RKO (cell line): ENCODE results near the gene RAE1.
"Not testable (repeated sequence)": the region's sequence is repeated elsewhere in the genome, so short reads cannot be mapped to it uniquely, and the experiment has no call there.

ENCODE experiments used
- DNase-seq: peaks from one replicate; pipeline ENCODE4 v3.0.0-alpha.2; 2016; ENCODE audit warnings: low spot score

RAE1 gene

DNA sequence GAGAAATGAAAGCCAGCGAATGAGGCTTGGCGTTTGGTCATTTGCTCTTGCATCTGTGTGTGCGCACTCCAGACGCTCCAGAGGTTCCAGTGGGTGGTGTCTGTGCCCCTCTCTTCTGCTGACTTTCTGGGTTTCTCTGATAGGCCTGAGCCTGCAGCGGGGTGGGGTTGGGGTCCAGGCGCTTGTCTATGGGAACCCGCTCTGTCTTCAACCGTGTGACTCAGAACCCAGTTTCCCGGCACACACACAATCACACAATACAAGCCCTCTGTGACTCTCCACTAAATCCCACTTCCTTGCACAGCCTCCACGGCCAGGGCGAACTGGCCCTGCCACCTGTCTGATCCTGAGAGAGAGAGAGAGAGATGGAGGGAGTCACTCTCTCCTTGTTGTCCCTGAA is 64.7 kb downstream of the RAE1 start:
- DNase-seq: no peak

DNA sequence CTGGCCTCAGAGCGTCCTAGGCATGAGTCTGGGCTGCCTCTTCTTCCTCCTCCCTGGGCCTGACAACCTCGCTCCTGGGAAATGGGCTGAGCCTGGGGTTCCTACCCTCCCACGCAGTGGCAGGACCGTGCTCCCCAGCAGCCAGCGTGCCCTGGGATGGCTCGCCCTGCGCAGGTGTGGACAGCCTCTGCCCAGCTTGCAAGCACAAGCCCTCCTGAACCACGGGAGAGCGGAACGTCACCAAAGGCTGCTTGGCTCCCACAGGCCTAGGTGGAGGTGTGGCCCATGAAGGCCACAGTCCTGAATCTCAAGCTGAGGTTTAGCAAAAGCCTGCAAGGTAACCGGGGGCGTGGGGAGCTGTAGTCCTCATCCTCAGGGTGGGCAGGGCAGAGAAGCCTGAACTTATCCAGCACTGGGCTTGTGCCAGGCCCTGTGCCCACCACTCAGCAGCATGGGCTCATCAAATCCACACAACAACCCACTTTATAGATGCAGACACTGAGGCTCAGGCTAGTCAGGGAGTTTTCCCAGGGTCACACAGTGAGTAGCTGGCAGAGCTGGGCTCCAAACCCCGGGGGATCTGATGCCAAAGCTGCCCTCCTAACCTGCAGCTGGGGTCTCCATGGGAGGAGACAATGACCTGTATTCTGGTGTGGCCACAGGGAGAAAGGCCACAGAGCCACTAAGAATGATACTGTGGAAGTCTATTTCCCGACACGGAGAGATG is 65.4 kb downstream of the RAE1 start:
- no peak for DNase-seq

DNA sequence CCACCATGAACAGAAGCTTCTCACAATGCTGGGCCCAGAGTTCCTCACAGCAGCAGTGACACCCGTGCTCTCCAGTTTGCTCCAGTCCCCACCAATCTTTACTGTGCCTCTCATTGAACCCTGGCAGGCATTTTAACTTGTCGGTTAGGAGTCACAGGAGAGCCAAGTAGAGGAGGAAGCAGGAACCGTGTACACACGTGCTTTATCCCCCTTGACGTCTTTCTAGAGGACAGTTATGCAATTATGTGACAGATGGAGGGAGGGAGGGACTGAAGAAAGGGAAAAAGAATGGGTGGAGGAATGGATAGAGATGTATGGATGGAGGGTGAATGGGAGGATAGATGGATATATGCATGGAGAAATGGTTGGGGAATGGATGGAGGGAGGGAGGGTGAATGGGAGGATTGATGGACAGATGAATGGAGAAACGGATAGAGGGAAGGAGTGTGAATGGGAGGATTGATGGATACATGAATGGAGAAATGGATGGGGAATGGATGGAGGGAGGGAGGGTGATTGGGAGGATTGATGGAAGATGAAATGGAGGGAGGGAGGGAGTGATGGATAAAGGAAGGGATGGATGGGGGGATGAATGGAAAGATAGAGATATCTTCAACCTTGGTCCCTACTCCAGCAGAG is 66.1 kb downstream of the RAE1 start:
- no peak for DNase-seq

DNA sequence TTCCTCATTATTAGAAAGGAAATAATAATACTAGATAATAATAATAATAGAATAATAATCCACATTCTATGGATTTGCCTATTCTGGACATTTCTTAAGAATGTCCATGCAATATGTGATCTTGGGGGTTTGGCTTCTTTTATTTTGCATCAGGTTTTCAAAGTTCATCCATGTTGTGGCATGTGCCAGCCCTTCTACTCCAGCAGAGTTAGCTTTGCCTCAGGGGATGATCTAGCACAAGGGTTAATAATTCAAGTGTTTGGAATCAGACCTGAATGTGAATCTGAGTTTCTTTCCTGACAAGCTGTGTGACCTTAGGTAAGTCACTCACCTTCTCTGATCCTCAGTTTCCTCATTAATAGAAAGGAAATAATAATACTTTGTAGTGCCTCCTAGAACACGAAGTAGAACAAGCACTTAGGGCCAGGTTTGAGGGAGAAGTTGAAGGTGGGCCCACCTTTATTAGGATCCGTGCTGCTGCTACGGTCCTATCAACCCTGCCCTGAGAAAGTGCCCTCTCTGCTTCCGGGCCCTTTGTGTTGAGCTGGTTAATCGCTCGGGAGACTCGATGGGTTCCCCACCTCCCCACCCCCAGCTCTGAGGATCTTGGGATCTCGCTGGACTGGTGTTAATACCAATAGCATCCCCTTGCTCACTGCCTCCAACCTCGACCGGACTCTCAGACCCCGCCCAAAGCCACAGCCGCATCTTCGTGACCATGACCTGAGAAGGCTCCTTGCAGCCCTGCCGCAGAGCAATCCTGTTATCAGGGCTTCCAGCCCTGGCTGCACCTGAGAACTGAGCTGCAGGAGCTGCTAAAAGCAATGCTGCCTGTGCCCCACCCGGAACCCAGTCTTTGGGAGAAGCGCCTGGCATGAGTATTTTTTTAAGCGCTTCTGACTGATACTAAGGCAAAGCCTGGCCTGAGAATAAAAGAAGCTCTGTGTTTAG is 67.0 kb downstream of the RAE1 start:
- DNase-seq: no peak

DNA sequence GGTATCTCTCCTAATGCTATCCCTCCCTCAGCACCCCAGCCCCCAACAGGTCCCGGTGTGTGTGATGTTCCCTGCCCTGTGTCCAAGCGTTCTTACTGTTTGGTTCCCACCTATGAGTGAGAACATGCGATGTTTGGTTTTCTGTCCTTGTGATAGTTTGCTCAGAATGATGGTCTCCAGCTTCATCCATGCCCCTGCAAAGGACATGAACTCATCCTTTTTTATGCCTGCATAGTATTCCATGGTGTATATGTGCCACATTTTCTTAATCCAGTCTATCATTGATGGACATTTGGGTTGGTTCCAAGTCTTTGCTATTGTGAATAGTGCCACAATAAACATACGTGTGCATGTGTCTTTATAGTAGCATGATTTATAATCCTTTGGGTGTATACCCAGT is 68.4 kb downstream of the RAE1 start:
- DNase-seq: not testable (repeated sequence)

DNA sequence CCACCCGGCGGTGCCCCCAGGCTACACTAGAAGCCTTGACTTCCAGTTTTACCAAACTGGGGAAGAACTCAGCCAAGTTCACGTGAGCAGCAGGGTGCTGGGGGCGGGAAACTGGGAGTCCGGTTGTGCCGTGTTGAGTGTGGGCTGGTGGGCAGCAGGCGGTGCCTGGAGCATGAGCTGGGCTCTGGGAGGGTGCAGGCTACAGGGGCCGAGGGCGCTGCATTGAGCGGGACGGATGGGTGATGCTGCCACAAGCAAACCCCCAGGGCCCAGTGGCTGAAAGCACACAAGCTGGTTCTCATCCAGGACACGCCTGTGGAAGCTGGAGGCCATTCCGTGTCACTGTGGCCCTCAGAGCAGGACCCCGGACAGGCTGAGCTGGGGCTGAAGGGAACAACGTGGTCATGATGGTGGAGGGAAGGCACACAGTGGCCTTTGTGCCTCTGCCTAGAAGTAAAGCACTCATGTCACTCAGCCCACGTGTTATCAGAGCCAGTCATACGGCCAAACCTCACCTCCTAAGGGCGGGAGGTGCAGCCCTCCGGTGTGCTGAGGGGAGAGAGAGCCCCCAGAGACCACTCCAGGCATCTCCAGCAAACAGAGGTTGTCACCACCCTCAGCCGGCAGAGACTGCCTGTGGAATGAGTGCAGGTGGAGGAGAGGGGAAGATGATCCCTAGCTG is 69.7 kb downstream of the RAE1 start:
- no peak for DNase-seq

DNA sequence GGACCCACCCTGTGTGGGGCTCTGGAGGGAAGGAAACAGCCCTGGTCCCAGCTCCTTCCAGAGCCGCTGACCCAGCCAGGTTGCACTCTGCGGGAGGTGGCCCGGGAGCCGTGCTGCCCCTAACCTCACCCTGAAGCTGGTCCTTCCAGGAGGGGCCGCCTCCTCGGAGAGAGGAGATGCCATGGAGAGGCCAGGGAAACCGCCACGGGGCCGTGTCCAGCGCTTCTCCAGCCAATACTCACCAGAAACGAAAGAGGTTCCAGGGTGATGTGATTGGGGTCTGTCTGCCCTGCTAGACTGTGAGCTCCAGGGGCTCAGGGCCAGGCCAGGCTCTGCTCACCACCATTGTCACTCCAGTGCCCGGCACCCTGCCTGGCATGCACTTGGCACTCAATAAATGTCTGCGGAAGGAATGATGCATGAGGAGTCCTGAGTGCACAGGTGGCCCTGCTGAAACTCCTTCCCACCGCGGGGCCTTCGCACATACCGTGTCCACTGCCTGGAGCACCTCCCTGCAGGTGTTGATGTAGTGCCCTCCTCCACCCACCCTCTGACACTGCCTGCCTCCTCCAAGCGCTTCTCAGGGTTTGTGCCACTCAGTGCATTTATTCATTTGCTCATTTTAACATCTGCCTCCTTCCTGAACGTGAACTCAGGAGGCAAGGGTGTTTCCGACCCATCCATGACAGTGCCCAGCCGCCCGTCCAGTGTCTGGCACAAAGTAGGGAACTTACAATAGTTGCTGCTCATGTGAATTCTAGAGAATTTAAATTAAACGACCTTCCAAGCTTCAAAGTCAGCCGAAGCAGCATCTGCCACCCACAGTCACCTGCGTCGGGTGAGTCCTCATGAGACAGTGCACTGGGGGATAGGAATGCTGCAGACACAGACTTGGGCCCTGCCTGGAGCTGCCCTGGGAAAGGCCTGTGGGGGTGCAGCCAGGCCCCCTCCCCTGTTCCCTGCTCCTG is 70.5 kb downstream of the RAE1 start:
- no peak for DNase-seq

DNA sequence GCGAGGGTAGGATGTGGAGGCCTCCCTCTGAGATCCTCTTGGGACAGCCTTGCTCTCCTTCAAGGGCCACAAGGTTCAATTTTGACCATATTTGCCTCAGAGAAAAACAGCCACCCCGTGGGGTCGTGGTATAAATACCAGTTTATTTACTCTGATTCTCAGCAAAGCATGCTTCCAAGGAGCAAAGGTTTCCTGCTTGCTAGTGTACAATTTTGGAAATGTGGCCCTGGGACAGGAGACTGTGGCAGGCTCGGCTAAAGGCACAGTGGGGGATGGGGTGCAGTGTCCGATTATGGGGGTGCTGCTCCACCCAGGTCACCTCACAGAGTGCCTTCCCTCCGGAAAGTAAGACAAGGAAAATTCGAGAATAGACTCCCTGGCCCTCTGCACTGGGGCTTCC is 71.2 kb downstream of the RAE1 start:
- no peak for DNase-seq

DNA sequence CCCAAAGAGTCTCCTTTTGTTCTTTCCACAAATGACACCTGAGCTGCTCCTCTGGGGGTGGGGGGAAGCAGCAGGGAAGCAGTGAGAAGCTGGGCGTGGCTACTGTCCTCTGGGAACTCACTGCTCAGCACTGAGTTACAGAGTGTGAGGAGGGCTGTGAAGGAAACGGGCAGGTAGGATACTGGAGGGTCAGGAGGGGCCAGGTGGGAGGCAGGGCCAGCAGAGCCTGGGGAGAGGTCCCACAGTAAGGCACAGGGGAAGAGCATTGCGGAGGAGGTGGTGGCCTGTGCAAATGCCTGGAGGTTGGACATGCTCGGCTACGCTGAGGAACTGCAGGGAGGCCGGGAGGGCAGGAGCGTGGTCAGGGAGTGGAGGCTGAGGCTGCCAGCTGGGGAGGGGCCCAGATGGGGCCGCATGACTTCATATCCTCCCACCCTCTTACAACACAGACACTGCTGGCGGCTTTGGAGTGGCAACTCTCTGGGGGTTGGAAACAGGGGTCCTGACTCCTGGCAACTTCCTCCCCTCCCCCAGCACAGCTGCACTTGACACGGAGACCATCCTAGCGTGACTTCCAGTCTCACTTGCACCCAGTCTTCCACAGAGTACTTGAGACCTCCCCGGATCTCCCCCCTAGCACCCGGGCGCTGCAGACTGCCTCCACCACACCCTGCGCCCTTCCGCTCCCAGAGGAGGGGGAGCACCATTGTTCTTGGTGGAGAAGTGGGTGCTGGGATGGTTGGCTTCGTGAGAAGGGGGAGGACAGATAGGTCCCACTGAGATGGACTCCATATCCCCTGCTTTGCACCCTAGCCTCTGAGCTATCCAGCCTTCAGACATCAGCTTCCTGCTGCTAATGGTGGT is 74.3 kb downstream of the RAE1 start:
- DNase-seq: no peak

DNA sequence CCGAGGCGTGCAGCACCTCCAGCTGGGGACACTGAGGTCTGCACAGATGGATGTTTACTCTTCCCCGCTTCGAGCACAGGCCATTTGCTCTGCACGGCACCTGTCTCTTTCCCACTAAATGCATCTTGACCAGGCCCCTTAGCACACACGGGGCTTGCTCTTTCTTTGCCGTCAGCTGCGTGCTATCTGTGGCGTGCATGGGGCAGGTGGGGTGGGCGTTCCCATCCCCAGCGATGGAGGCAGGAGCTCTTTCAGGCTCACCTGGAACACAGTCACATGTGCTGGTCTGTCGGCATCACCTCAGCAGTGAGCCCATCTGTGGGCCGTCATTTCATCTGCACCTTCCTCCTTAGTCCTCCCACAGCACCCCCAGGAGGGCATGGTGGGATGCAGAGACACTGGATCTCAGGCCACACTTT is 75.2 kb downstream of the RAE1 start:
- DNase-seq: no peak

DNA sequence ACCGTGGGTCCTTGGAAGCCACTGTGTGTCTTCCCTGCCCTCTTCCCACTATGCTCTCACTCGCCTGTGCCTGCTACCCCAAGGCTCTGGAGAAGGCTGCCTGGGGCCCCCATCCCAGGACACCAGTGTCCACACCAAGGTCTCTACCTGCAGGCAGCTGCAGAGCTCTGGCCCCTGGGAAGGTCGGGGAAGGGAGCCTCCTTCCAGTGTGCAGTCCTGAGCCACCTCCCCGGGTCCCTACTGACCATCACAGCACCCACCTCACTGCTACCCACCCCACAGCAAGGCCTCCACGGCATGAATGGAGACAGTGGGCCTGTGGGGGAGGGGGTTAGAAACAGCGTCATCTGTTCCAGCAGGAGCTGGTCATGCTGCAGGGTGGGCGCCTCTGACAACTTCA is 75.8 kb downstream of the RAE1 start:
- no peak for DNase-seq

DNA sequence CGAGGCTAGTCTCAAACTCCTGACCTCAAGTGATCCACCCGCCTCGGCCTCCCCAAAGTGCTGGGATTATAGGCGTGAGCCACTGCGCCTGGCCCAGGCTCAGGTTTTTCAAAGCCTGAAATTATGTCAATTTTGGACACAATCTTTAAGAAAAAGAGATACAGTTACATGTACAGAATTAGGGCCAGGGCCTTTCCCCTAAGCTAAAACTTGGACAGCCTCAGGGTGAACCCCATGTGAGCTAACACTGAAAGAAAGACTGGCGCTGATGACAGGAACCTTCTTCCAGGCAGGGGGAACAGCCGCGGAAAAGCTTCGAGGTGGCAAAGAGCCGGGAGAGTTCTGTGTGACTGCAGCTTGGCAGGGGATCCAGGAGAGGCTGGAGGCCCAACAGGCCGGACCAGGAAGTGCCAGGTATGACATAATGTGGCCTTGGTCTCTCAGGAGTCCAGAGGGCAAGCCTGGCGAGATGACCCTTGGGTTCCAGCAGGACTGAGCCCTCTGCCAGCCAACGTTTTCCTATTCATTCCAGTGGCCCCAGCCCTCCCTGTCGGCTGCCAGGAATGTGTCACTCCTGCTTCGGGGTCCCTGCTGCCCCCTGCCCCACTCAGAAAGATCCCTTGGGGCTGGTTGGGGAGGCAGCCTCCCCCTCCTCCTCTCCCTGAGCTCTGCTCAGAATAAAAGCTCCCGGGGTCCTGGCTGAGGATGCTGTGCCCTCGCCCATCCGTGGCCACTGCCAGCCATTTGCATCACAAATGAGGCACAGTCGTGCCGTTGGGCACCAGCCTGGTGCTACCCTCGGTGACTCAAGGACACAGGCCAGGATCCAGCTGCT is 77.5 kb downstream of the RAE1 start:
- DNase-seq: no peak
